ENCODE results near the gene LGI4.

LGI4 gene

DNA sequence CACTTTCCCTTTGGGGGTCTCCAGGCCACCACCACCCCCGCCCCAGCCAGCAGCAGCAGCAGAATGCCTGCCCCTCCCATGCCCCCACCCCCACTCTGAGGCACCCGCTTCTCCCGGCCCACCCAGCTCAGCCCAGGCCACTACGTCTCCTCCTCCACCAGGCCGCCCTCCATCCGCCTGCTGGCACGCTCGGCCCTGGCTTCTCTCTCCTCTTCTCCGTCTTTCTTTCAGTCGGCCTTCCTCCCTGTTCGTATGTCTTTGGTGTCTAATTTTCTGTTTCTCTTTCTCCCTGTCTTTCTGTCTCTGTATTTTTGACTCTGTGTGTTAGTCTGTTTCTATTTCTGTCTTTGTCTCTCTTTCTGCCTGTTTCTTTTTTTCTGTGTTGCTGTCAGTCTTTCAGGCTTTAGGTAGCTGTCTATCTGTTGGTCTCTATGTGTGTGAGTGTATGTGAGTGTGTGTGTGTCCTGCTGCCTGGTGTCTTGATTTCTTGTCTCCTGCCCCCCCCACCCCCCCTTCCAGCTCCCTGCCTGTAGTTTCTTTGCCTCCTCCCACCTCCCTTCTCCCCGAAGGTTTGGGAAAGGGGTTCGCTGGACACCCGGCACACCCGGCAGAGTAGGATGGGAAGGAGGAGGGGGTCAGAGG is at the start of gene LGI4:
Gene LGI4, minus strand, starts transcription at position 459 of the 642 bp plus-strand sequence. Its CDS starts 379 bp downstream, at position 80.
- DNase-seq (ENCODE audit: extremely low read depth, low read depth), result no peak
- no peak within 1 kb of the TSS for H3K4me3 ChIP-seq (replicated peaks; ENCODE audit: low read depth, low read length)
- no peak for TF ChIP-seq CTCF (IDR thresholded peaks at IDR 0.05; ENCODE audit: low read depth, low read length, missing control alignments)

DNA sequence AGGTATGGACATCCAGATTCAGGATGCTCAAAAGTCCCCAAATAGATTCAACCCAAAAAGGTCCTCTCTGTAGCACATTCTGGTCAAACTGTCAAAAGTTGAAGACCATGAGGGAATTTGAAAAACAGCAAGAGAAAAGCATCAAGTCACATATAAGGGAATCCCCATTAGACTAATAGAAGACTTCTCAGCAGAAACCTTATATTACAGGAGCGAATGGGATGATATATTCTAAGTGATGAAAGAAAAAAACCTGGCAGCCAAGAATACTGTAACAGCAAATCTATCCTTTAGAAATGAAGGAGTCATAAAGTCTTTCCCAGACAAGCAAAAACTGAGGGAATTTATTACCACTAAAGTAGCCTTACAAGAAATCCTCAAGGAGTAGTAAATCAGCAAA is 49.4 kb upstream of the LGI4 start:
- H3K4me3 ChIP-seq (replicated peaks; ENCODE audit: low read depth, low read length), result no peak overlapping the region
- TF ChIP-seq CTCF (IDR thresholded peaks at IDR 0.05; ENCODE audit: low read depth, low read length, missing control alignments), result no peak
- DNase-seq (ENCODE audit: extremely low read depth, low read depth), result no peak

- H3K4me3 ChIP-seq (replicated peaks; ENCODE audit: low read depth, low read length), result no peak overlapping the region
- no peak for DNase-seq (ENCODE audit: extremely low read depth, low read depth)
- no peak for TF ChIP-seq CTCF (IDR thresholded peaks at IDR 0.05; ENCODE audit: low read depth, low read length, missing control alignments)
Observed at GRCh38 chr19:35181387-35181786, 46.5 kb upstream of the LGI4 start.

DNA sequence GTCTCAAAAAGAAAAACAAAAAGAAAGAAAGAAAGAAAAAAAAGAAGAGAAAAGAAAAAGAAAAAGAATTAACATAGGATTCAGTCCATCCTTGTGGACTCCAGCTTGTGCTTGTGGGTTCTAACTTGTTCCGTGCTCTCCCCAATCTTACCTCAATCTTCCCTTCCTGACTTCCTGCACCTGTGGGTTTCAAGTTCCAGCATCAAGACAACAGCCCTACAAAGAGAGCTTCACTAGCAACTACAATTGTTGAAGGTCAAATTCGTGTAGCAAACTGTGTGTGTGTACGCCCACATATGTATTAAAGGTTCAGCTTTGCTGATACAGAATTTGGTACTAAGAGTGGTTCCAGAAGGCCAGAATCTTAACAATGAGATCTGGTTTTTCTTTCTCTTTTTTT is 45.0 kb upstream of the LGI4 start:
- DNase-seq (ENCODE audit: extremely low read depth, low read depth), result no peak
- no peak for TF ChIP-seq CTCF (IDR thresholded peaks at IDR 0.05; ENCODE audit: low read depth, low read length, missing control alignments)
- no peak overlapping the region for H3K4me3 ChIP-seq (replicated peaks; ENCODE audit: low read depth, low read length)

DNA sequence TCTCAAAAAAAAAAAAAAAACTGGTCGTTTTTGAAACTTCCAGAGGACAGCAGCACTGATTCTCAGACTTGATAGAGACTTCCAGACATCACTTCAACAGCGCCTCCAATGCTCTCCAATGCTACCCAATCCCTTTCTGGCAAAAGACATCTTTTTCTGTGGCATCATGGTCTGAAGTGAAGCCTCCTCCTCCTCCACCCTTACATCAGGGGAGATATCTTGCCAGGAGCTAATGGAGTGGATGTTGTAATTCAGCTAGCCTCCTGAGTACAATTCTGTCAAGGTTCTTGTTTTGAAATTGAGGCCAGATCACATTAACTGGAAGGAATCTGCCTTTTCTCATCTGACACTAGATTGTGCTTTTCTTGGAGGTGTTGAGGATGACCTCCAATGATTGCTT is 43.8 kb upstream of the LGI4 start:
- TF ChIP-seq CTCF (IDR thresholded peaks at IDR 0.05; ENCODE audit: low read depth, low read length, missing control alignments), result no peak
- H3K4me3 ChIP-seq (replicated peaks; ENCODE audit: low read depth, low read length), result no peak overlapping the region
- DNase-seq (ENCODE audit: extremely low read depth, low read depth), result no peak

DNA sequence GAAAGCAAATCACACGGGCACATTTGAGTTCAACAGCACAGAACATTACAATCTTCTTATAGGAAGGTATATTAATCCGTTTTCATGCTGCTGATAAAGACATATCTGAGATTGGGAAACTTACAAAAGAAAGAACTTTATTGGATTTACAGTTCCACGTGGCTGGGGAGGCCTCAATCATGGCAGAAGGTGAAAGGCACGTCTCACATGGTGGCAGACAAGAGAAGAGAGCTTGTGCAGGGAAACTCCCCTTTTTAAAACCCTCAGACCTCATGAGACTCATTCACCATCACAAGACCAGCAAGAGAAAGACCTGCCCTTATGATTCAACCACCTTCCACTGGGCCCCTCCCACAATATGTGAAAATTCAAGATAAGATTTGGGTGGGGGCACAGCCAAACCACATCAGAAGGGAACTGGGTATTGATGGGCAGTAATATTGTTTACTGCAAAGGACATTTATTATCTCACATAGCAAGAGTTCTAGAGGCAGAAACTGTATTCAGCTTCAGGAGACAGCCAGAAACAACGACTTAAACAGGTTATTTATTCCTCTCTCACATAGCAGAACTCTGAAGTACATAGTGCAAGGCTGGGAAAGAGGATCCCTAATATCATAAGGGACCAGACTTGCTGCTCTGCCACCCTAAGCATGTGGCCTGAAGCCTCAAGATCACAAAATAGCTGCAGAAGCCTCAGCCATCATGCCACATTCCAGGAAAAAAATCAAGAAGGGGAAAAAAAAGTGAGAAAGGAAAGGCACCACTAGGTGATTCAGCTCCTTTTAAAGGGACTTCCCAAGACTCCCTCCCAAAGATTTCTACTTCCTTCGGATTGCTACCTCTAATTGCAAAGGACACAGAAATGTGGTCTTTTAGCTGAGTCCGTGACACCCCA is 42.8 kb upstream of the LGI4 start:
- TF ChIP-seq CTCF (IDR thresholded peaks at IDR 0.05; ENCODE audit: low read depth, low read length, missing control alignments), result no peak
- DNase-seq (ENCODE audit: extremely low read depth, low read depth), result no peak
- no peak overlapping the region for H3K4me3 ChIP-seq (replicated peaks; ENCODE audit: low read depth, low read length)

All from HFF-Myc (cell line).